Liver (tissue), 9 donors: ENCODE data around the gene TNRC6B. TPM values are rescaled to one million over a fixed set of nuclear protein-coding genes. Genes with fewer than 3 reads are reported as not detected.
"Not testable (repeated sequence)": the region's sequence is repeated elsewhere in the genome, so short reads cannot be mapped to it uniquely, and the experiment has no call there.

Source experiments
- DNase-seq: peaks from one replicate; pipeline ENCODE4 v3.0.0-alpha.2; 2017; ENCODE audit warnings: low spot score
- H3K27ac ChIP-seq, 2 donors: one replicate each; pipeline ENCODE4 v1.7.0; 2013; ENCODE audit warnings: inconsistent platforms in 2 of 2, low read length in 2 of 2, control low read depth in 1 of 2, low read depth in 1 of 2, mild to moderate bottlenecking in 1 of 2
- H3K27me3 ChIP-seq, 4 donors: one replicate each; pipeline versions ENCODE4 v1.6.1 to v1.7.0; 2013; ENCODE audit warnings: low read length in 3 of 4, inconsistent platforms in 1 of 4, mild to moderate bottlenecking in 1 of 4, moderate library complexity in 1 of 4; ENCODE audit not compliant: control insufficient read depth in 4 of 4, insufficient read depth in 4 of 4
- H3K36me3 ChIP-seq, 4 donors: one replicate each; pipeline versions ENCODE4 v1.6.1 to v1.7.0; 2013; ENCODE audit warnings: low read length in 3 of 4, mild to moderate bottlenecking in 3 of 4, low read depth in 1 of 4, moderate library complexity in 1 of 4; ENCODE audit not compliant: control insufficient read depth in 4 of 4, insufficient read depth in 3 of 4
- H3K4me1 ChIP-seq, 4 donors: one replicate each; pipeline versions ENCODE4 v1.6.1 to v1.7.0; 2013; ENCODE audit warnings: low read length in 3 of 4, mild to moderate bottlenecking in 3 of 4, moderate library complexity in 1 of 4; ENCODE audit not compliant: control insufficient read depth in 4 of 4, insufficient read depth in 4 of 4
- H3K4me3 ChIP-seq, 3 donors: one replicate each; pipeline versions ENCODE4 v1.6.1 to v1.7.0; 2013; ENCODE audit warnings: low read length in 3 of 3, control low read depth in 1 of 3, low read depth in 1 of 3, mild to moderate bottlenecking in 1 of 3
- H3K9ac ChIP-seq, 2 donors: one replicate each; pipeline ENCODE4 v1.7.0; 2013; ENCODE audit warnings: low read length in 2 of 2, mild to moderate bottlenecking in 2 of 2, moderate library complexity in 2 of 2, control low read depth in 1 of 2, low read depth in 1 of 2
- H3K9me3 ChIP-seq, 4 donors: one replicate each; pipeline versions ENCODE4 v1.6.1 to v1.7.0; 2013; ENCODE audit warnings: low read length in 3 of 4; ENCODE audit not compliant: control insufficient read depth in 4 of 4
- CTCF ChIP-seq: fragments of 150-350 bp; IDR thresholded peaks from 2 replicates; pipeline ENCODE4 v1.5.1; 2017; ENCODE audit warnings: improper control_type of control experiment, low read depth, low read length; ENCODE audit not compliant: missing input control
- EGR1 ChIP-seq, 2 donors: IDR thresholded peaks; 2 replicates each; pipeline ENCODE4 v1.6.1; 2016 to 2018; ENCODE audit warnings: antibody characterized with exemption in 2 of 2, low read depth in 2 of 2
- FOXA1 ChIP-seq: IDR thresholded peaks from 2 replicates; pipeline ENCODE4 v1.6.1; 2016; ENCODE audit warnings: antibody characterized with exemption
- FOXA2 ChIP-seq: IDR thresholded peaks from 2 replicates; pipeline ENCODE4 v1.6.1; 2016; ENCODE audit warnings: antibody characterized with exemption
- GABPA ChIP-seq, 2 donors: IDR thresholded peaks in 1 of 2; conservative IDR thresholded peaks in 1 of 2; 2 replicates each; pipeline ENCODE4 v1.6.1; 2016; ENCODE audit warnings: antibody characterized with exemption in 2 of 2, mild to moderate bottlenecking in 1 of 2, moderate library complexity in 1 of 2
- HNF4A ChIP-seq, 2 donors: conservative IDR thresholded peaks; 2 replicates each; pipeline ENCODE4 v1.6.1; 2016; ENCODE audit warnings: antibody characterized with exemption in 2 of 2, mild to moderate bottlenecking in 2 of 2
- HNF4G ChIP-seq: IDR thresholded peaks from 2 replicates; pipeline ENCODE4 v1.6.1; 2016; ENCODE audit warnings: antibody characterized with exemption
- JUND ChIP-seq, 2 donors: IDR thresholded peaks; 2 replicates each; pipeline ENCODE4 v1.6.1; 2016; ENCODE audit warnings: antibody characterized with exemption in 2 of 2
- MAX ChIP-seq: IDR thresholded peaks from 2 replicates; pipeline ENCODE4 v1.6.1; 2016; ENCODE audit warnings: antibody characterized with exemption
- NR2F2 ChIP-seq: IDR thresholded peaks from 2 replicates; pipeline ENCODE4 v1.6.1; 2016; ENCODE audit warnings: antibody characterized with exemption
- RAD21 ChIP-seq, 2 donors: IDR thresholded peaks; 2 replicates each; pipeline ENCODE4 v1.6.1; 2016; ENCODE audit warnings: antibody characterized with exemption in 2 of 2, mild to moderate bottlenecking in 2 of 2
- RXRA ChIP-seq, 2 donors: IDR thresholded peaks; 2 replicates each; pipeline ENCODE4 v1.6.1; 2017 to 2018; ENCODE audit warnings: antibody characterized with exemption in 2 of 2, mild to moderate bottlenecking in 1 of 2
- ZBTB33 ChIP-seq: IDR thresholded peaks from 2 replicates; pipeline ENCODE4 v1.6.1; 2016; ENCODE audit warnings: antibody characterized with exemption
- WGBS: extraction: QIAGEN DNeasy Blood & Tissue Kit; methylation state at CpG from one replicate; pipeline ENCODE4 v1.1.7; 2013; 5-methylcytosine and 5-hydroxymethylcytosine counted together
- polyA plus RNA-seq, 2 donors: library from polyadenylated mRNA; stranded (reverse) in 1 of 2; unstranded in 1 of 2; fragments of 200-250 nt in 1 of 2; fragments of >200 nt in 1 of 2; fragmentation: Nextera tagmentation in 1 of 2; extraction: Ambion mirVana in 1 of 2; gene quantifications; one replicate each; pipeline versions ENCODE4 v1.2.1 to v1.2.3, GENCODE V29; 2013 to 2015
- total RNA-seq, 2 donors: library from RNA; depleted of rRNA; stranded (reverse); fragments of >200 nt; gene quantifications; one replicate each; pipeline ENCODE4 v1.2.3, GENCODE V29; 2014
- TF ChIP-seq, protein P1 (sequence below): IDR thresholded peaks from 2 replicates; pipeline ENCODE4 v1.6.1; 2016; ENCODE audit warnings: antibody characterized with exemption, mild to moderate bottlenecking
- donor health status: healthy.
- donor health status: healthy.
- donor health status: healthy.
- donor health status: healthy.
- donor health status: healthy.

TNRC6B gene
- total and polyA plus RNA-seq, 4 donors: 4.6 to 39.1 (median 26.4) TPM

- TF ChIP-seq, protein P1, sequence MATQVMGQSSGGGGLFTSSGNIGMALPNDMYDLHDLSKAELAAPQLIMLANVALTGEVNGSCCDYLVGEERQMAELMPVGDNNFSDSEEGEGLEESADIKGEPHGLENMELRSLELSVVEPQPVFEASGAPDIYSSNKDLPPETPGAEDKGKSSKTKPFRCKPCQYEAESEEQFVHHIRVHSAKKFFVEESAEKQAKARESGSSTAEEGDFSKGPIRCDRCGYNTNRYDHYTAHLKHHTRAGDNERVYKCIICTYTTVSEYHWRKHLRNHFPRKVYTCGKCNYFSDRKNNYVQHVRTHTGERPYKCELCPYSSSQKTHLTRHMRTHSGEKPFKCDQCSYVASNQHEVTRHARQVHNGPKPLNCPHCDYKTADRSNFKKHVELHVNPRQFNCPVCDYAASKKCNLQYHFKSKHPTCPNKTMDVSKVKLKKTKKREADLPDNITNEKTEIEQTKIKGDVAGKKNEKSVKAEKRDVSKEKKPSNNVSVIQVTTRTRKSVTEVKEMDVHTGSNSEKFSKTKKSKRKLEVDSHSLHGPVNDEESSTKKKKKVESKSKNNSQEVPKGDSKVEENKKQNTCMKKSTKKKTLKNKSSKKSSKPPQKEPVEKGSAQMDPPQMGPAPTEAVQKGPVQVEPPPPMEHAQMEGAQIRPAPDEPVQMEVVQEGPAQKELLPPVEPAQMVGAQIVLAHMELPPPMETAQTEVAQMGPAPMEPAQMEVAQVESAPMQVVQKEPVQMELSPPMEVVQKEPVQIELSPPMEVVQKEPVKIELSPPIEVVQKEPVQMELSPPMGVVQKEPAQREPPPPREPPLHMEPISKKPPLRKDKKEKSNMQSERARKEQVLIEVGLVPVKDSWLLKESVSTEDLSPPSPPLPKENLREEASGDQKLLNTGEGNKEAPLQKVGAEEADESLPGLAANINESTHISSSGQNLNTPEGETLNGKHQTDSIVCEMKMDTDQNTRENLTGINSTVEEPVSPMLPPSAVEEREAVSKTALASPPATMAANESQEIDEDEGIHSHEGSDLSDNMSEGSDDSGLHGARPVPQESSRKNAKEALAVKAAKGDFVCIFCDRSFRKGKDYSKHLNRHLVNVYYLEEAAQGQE: no peak
- no peak for TF ChIP-seq MAX
These were observed 42.8 kb downstream of the TNRC6B start (continued) for GRCh38 chr22:40220316-40221054.

GRCh38 chr22:40221055-40221414 lies 43.3 kb downstream of the TNRC6B start:
- Histone ChIP-seq H3K4me1 (peaks cover 0 to 4% (median 0%) of the 10 kb centered on the region in 4 donors), H3K4me3 (no peak overlapping the region), H3K9ac (no peak overlapping the region), H3K27me3 (no peaks in the 10 kb centered on the region), H3K27ac (no peak overlapping the region), H3K36me3 (no peaks in the 10 kb centered on the region), H3K9me3 (no peaks in the 10 kb centered on the region)
- DNase-seq: no peak
- WGBS: 91% methylated on average over 5 of the region's 5 CpGs
- TF ChIP-seq RAD21 (IDR thresholded peaks at IDR 0.05): no peak
- TF ChIP-seq FOXA1: no peak

GRCh38 chr22:40222979-40223378 lies 45.3 kb downstream of the TNRC6B start:
- not testable (repeated sequence) for H3K4me1 ChIP-seq, H3K27me3 ChIP-seq, H3K36me3 ChIP-seq, H3K9me3 ChIP-seq, H3K4me3 ChIP-seq, DNase-seq, H3K9ac ChIP-seq, H3K27ac ChIP-seq
- WGBS: 88% methylated on average over 8 of the region's 8 CpGs

DNA sequence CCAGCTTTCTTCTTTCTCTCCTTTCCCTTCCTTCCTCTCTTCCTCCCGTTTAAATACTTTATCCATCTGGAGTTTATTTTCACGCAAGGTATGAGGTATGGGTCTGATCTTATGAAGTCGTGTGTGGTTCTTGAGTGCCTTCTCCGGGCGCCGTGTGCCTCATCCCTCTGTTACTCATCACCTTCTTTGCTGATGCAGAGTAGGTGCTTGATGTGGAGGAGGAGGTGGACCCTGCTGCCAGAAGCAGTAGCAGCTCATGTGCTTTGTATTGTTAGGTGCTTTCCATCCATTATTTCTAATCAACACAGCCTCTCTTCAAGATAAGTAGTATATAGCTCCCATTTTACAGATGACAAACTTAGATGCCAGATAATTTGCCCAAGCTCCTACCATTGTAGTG lies 47.0 kb downstream of the TNRC6B start:
- H3K9ac ChIP-seq: no peak overlapping the region
- H3K4me3 ChIP-seq: no peak overlapping the region
- DNase-seq: no peak
- TF ChIP-seq RAD21 (IDR thresholded peaks at IDR 0.05) (no peak), JUND (IDR thresholded peaks at IDR 0.05) (no peak), EGR1 (IDR thresholded peaks at IDR 0.05; ENCODE audit: low read depth in 2 of 2) (no peak), FOXA1 (no peak), RXRA (IDR thresholded peaks at IDR 0.05) (no peak), NR2F2 (no peak), FOXA2 (no peak), GABPA (IDR thresholded peaks at IDR 0.05 in 1 of 2, conservative IDR thresholded peaks at IDR 0.05 in 1 of 2) (no peak), HNF4A (conservative IDR thresholded peaks at IDR 0.05) (no peak), CTCF (no peak), ZBTB33 (no peak), HNF4G (no peak)
- TF ChIP-seq, protein P1: no peak
- no peak overlapping the region for H3K27ac ChIP-seq
- peaks cover 0 to 2% (median under 1%) of the 10 kb centered on the region in 4 donors for H3K4me1 ChIP-seq
- H3K36me3 ChIP-seq: peaks cover 0 to 1% (median 0%) of the 10 kb centered on the region in 4 donors
- H3K27me3 ChIP-seq: no peaks in the 10 kb centered on the region
- WGBS: 91% methylated on average over 6 of the region's 6 CpGs
- H3K9me3 ChIP-seq: no peaks in the 10 kb centered on the region
